WTC11 (cell line): ENCODE results near the gene OTOS.

ENCODE experiments used
- ATF1 ChIP-seq: sonication (generic); formaldehyde crosslinking; IDR thresholded peaks from 2 replicates; pipeline ENCODE4 v1.8.1; 2023; ENCODE audit warnings: mild to moderate bottlenecking, moderate library complexity, missing genetic modification reagents
- CTCF ChIP-seq: fragments of 200-600 bp; IDR thresholded peaks from 2 replicates; pipeline ENCODE4 v1.8.0; 2022; ENCODE audit warnings: antibody characterized with exemption
- GABPB1 ChIP-seq: sonication (generic); formaldehyde crosslinking; IDR thresholded peaks from 2 replicates; pipeline ENCODE4 v1.8.1; 2023; ENCODE audit warnings: mild to moderate bottlenecking, missing genetic modification reagents
- NR2C2 ChIP-seq: sonication (generic); formaldehyde crosslinking; IDR thresholded peaks from 2 replicates; pipeline ENCODE4 v1.8.0; 2022; ENCODE audit warnings: mild to moderate bottlenecking, missing genetic modification reagents
- OVOL2 ChIP-seq: fragments of 250-450 bp; sonication (Bioruptor Pico); IDR thresholded peaks from 2 replicates; pipeline ENCODE4 v1.9.0; 2021; ENCODE audit warnings: mild to moderate bottlenecking, borderline replicate concordance
- SOX15 ChIP-seq: fragments of 250-450 bp; sonication (Bioruptor Pico); IDR thresholded peaks from 2 replicates; pipeline ENCODE4 v1.9.0; 2021; ENCODE audit warnings: mild to moderate bottlenecking
- TP53 ChIP-seq: sonication (generic); formaldehyde crosslinking; IDR thresholded peaks from 2 replicates; pipeline ENCODE4 v1.8.1; 2023; ENCODE audit warnings: mild to moderate bottlenecking, missing genetic modification reagents
- TF ChIP-seq, protein P1 (sequence below): sonication (generic); formaldehyde crosslinking; IDR thresholded peaks from 2 replicates; pipeline ENCODE4 v1.8.1; 2023; ENCODE audit warnings: mild to moderate bottlenecking, moderate library complexity, missing genetic modification reagents
- TF ChIP-seq, protein P2 (sequence below): sonication (generic); formaldehyde crosslinking; IDR thresholded peaks from 2 replicates; pipeline ENCODE4 v1.8.0; 2022; ENCODE audit warnings: mild to moderate bottlenecking, missing genetic modification reagents

GRCh38 chr2:240155745-240156390, 15.4 kb upstream of the OTOS start:
- no peak for TF ChIP-seq CTCF
- no peak for TF ChIP-seq OVOL2
- no peak for TF ChIP-seq ATF1 (CRISPR knock-in tag)
- no peak for TF ChIP-seq SOX15 (CRISPR knock-in tag)
- no peak for TF ChIP-seq TP53
- TF ChIP-seq, protein P1, sequence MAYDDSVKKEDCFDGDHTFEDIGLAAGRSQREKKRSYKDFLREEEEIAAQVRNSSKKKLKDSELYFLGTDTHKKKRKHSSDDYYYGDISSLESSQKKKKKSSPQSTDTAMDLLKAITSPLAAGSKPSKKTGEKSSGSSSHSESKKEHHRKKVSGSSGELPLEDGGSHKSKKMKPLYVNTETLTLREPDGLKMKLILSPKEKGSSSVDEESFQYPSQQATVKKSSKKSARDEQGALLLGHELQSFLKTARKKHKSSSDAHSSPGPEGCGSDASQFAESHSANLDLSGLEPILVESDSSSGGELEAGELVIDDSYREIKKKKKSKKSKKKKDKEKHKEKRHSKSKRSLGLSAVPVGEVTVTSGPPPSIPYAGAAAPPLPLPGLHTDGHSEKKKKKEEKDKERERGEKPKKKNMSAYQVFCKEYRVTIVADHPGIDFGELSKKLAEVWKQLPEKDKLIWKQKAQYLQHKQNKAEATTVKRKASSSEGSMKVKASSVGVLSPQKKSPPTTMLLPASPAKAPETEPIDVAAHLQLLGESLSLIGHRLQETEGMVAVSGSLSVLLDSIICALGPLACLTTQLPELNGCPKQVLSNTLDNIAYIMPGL (CRISPR knock-in tag): no peak
- no peak for TF ChIP-seq GABPB1 (CRISPR knock-in tag)
- TF ChIP-seq, protein P2, sequence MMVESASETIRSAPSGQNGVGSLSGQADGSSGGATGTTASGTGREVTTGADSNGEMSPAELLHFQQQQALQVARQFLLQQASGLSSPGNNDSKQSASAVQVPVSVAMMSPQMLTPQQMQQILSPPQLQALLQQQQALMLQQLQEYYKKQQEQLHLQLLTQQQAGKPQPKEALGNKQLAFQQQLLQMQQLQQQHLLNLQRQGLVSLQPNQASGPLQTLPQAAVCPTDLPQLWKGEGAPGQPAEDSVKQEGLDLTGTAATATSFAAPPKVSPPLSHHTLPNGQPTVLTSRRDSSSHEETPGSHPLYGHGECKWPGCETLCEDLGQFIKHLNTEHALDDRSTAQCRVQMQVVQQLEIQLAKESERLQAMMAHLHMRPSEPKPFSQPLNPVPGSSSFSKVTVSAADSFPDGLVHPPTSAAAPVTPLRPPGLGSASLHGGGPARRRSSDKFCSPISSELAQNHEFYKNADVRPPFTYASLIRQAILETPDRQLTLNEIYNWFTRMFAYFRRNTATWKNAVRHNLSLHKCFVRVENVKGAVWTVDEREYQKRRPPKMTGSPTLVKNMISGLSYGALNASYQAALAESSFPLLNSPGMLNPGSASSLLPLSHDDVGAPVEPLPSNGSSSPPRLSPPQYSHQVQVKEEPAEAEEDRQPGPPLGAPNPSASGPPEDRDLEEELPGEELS (CRISPR knock-in tag): no peak
- no peak for TF ChIP-seq NR2C2 (CRISPR knock-in tag)
